ENCODE results near the gene FBXW2. TPM values are rescaled to one million over a fixed set of nuclear protein-coding genes. Genes with fewer than 3 reads are reported as not detected.
"Not testable (repeated sequence)": the region's sequence is repeated elsewhere in the genome, so short reads cannot be mapped to it uniquely, and the experiment has no call there.

Gene FBXW2
- total RNA-seq, 1 donor = 36.9 TPM

GRCh38 chr9:120808931-120809330 lies 15.7 kb upstream of the FBXW2 start:
- Histone ChIP-seq H3K27me3 (ENCODE audit: insufficient read depth, low read length) (no peaks in the 10 kb centered on the region), H3K4me2 (ENCODE audit: insufficient read depth, low read length) (no peak overlapping the region), H3K36me3 (ENCODE audit: insufficient read depth, low read length) (no peaks in the 10 kb centered on the region), H3K9me3 (ENCODE audit: low read depth, low read length) (no peaks in the 10 kb centered on the region), H4K20me1 (ENCODE audit: insufficient read depth, low read length) (no peaks in the 10 kb centered on the region), H3K4me1 (ENCODE audit: insufficient read depth, low read length) (peaks cover 6% of the 10 kb centered on the region), H2AFZ (ENCODE audit: low read length) (no peak overlapping the region), H3K4me3 (ENCODE audit: insufficient read depth, low read length) (no peak overlapping the region), H3K79me2 (ENCODE audit: insufficient read depth, low read length) (no peaks in the 10 kb centered on the region), H3K27ac (ENCODE audit: low read depth, low read length) (no peak overlapping the region)
- no peak for TF ChIP-seq CTCF (IDR thresholded peaks at IDR 0.05; ENCODE audit: extremely low read depth, low read depth, low read length)
- DNase-seq (ENCODE audit: insufficient read length, low spot score, missing footprints) = no peak

- Histone ChIP-seq H3K36me3 (ENCODE audit: insufficient read depth, low read length) (no peaks in the 10 kb centered on the region), H3K27ac (ENCODE audit: low read depth, low read length) (no peak overlapping the region), H3K79me2 (ENCODE audit: insufficient read depth, low read length) (no peaks in the 10 kb centered on the region), H3K27me3 (ENCODE audit: insufficient read depth, low read length) (no peaks in the 10 kb centered on the region), H3K4me1 (ENCODE audit: insufficient read depth, low read length) (no peaks in the 10 kb centered on the region), H3K4me3 (ENCODE audit: insufficient read depth, low read length) (no peak overlapping the region), H2AFZ (ENCODE audit: low read length) (no peak overlapping the region), H3K4me2 (ENCODE audit: insufficient read depth, low read length) (no peak overlapping the region), H3K9me3 (ENCODE audit: low read depth, low read length) (no peaks in the 10 kb centered on the region), H4K20me1 (ENCODE audit: insufficient read depth, low read length) (no peaks in the 10 kb centered on the region)
- no peak for TF ChIP-seq CTCF (IDR thresholded peaks at IDR 0.05; ENCODE audit: extremely low read depth, low read depth, low read length)
- DNase-seq (ENCODE audit: insufficient read length, low spot score, missing footprints) = no peak
These were observed 14.6 kb upstream of the FBXW2 start for GRCh38 chr9:120807607-120808379.

GRCh38 chr9:120804784-120805363 lies 11.7 kb upstream of the FBXW2 start:
- H3K4me3 ChIP-seq (ENCODE audit: insufficient read depth, low read length); DNase-seq (ENCODE audit: insufficient read length, low spot score, missing footprints); H3K9me3 ChIP-seq (ENCODE audit: low read depth, low read length); H4K20me1 ChIP-seq (ENCODE audit: insufficient read depth, low read length); H3K27me3 ChIP-seq (ENCODE audit: insufficient read depth, low read length); H3K36me3 ChIP-seq (ENCODE audit: insufficient read depth, low read length); H2AFZ ChIP-seq (ENCODE audit: low read length); H3K79me2 ChIP-seq (ENCODE audit: insufficient read depth, low read length); H3K4me1 ChIP-seq (ENCODE audit: insufficient read depth, low read length); H3K27ac ChIP-seq (ENCODE audit: low read depth, low read length); H3K4me2 ChIP-seq (ENCODE audit: insufficient read depth, low read length): not testable (repeated sequence)

GRCh38 chr9:120801441-120801840 lies 8.2 kb upstream of the FBXW2 start:
- no peak overlapping the region for H2AFZ ChIP-seq (ENCODE audit: low read length)
- no peaks in the 10 kb centered on the region for H3K36me3 ChIP-seq (ENCODE audit: insufficient read depth, low read length)
- no peaks in the 10 kb centered on the region for H3K27me3 ChIP-seq (ENCODE audit: insufficient read depth, low read length)
- no peaks in the 10 kb centered on the region for H3K4me1 ChIP-seq (ENCODE audit: insufficient read depth, low read length)
- no peak overlapping the region for H3K4me3 ChIP-seq (ENCODE audit: insufficient read depth, low read length)
- TF ChIP-seq CTCF (IDR thresholded peaks at IDR 0.05; ENCODE audit: extremely low read depth, low read depth, low read length) = no peak
- no peak overlapping the region for H3K4me2 ChIP-seq (ENCODE audit: insufficient read depth, low read length)
- no peak for DNase-seq (ENCODE audit: insufficient read length, low spot score, missing footprints)
- H3K27ac ChIP-seq (ENCODE audit: low read depth, low read length) = no peak overlapping the region
- H3K79me2 ChIP-seq (ENCODE audit: insufficient read depth, low read length) = no peaks in the 10 kb centered on the region
- no peaks in the 10 kb centered on the region for H4K20me1 ChIP-seq (ENCODE audit: insufficient read depth, low read length)
- H3K9me3 ChIP-seq (ENCODE audit: low read depth, low read length) = no peaks in the 10 kb centered on the region
